CD4-positive, alpha-beta T cell treated with Interleukin-4 for 1 hour (primary cell): ENCODE results near the gene PROM1.
A peak's percentile ranks its signal among the peaks of the same experiment; 100 is the strongest.

Experiments
- DNase-seq, 2 donors: peaks; one replicate each; pipeline ENCODE4 v3.0.0-alpha.2; 2020 to 2022

PROM1 gene

GRCh38 chr4:16056681-16057385, 27.0 kb downstream of the PROM1 start:
- DNase-seq: no peak

- no peak for DNase-seq
Observed at GRCh38 chr4:16055873-16056272, 27.9 kb downstream of the PROM1 start.

GRCh38 chr4:16055471-16055870, 28.4 kb downstream of the PROM1 start:
- DNase-seq: no peak

DNA sequence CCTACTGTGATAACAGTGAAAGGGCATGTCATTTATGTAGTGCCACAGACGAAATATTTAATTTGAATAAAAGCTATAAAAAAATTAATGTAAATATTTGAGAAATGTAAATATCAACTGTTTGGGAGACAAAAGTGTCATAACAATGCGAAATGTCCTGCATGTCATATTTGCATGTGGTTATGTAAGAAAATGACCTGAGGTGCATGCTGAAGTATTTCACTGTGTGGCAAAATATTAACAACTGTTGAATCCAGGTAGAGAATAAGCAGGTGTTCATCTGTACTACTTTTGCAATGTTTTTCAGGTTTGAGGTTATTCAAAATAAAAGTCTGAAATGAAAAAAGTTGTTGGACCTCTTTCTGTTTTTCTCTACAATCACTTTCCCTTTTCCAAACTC, 30.9 kb downstream of the PROM1 start:
- no peak for DNase-seq

- DNase-seq: no peak
Observed at GRCh38 chr4:16051980-16052379, 31.8 kb downstream of the PROM1 start.

DNA sequence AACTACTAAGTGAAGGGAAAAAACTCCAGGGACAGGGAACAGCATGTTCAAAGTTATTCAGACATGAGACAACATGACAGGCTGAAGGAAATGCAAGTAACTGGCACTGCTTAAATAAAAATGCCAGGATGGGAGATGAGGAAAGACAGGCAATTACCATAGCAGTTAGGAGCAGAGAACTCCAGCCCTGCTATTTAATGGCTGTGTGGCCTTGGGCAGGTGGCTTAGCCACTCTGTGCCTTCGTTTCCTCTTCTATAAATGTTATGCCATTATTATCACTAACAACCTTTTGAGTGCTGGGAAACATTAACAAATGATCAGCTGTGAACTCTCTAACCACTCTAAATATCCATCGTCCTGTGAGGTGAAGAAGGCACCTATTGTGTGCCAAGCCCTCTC, 32.7 kb downstream of the PROM1 start:
- no peak for DNase-seq

DNA sequence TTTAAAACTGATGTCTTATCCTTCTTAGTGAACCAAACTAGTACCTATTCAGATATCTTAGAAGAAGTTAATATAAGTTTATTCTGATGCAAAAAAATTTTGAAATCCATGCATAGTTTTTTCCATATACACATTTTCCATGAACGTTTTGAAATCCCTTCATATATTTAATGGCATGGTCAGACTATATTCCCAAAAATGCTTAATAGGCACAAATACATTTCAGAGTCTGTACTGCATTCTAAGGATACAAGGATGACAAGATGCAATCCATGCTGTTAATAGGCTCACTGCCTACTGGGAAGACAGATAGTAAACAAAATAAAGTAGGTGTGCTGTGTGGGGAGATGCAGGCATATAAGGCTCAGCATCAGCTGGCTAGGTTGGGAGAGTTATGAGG, 33.2 kb downstream of the PROM1 start:
- DNase-seq: no peak

DNA sequence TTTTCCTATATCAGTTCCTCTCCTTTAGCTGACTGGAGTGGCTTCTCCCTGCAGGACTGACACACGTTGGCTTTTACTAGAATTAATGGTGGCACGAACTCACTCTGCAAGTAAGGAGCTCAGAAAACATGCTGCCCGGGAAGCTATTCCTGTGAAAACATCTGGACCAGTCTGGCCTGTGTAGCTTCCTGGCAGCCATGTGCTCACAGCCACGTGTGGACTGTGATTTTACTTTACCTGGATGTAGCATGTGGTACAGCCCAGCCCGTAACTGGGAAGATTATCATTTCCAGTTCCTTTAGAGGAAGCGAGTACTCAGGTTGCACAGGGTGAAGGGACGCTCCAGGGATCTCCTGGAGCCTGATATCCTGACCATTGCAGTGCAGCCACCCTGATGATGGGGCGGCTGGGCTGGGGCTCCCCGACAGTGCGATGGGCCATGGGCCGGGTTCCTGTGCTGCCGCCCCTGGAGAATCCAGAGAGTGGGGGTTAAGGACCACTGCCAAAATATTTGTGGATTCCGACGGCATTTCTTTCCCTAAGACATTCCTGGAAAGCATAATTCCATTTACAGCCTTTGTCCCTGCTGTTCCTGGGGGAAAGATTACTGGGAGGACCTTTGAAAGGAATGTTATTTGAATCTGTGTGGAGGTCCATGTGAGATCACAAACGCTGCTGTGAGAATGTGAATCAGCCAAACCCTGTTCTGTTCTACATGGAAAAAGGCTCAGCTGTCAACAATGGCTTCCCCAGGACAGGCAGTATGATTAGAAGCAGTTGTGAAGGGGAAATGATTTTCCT, 35.0 kb downstream of the PROM1 start:
- DNase-seq: no peak

GRCh38 chr4:16045687-16046086, 38.1 kb downstream of the PROM1 start:
- DNase-seq: no peak

GRCh38 chr4:16043642-16044498, 40.0 kb downstream of the PROM1 start:
- DNase-seq: no peak

GRCh38 chr4:16039139-16039538, 44.7 kb downstream of the PROM1 start:
- DNase-seq: no peak

DNA sequence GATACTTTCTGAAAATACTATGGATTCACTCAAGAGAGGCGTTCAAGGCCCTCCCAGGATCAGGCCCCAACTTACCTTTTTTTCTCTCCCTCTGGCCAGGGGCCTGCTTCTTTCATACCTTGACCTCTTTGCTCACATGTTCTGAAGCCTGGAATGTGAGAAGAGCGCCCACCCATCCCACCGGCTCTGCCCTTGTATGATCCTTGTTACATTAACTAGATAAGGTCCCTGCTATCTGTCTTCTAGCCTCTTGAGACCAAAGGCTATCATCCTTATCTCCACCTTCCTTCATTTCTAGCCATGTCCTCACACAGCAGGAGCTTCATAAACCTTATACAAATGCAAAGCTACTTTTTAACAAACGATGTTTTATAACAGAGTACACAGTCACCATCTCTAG, 45.9 kb downstream of the PROM1 start:
- DNase-seq: no peak

GRCh38 chr4:16035843-16036242, 48.0 kb downstream of the PROM1 start:
- no peak for DNase-seq

DNA sequence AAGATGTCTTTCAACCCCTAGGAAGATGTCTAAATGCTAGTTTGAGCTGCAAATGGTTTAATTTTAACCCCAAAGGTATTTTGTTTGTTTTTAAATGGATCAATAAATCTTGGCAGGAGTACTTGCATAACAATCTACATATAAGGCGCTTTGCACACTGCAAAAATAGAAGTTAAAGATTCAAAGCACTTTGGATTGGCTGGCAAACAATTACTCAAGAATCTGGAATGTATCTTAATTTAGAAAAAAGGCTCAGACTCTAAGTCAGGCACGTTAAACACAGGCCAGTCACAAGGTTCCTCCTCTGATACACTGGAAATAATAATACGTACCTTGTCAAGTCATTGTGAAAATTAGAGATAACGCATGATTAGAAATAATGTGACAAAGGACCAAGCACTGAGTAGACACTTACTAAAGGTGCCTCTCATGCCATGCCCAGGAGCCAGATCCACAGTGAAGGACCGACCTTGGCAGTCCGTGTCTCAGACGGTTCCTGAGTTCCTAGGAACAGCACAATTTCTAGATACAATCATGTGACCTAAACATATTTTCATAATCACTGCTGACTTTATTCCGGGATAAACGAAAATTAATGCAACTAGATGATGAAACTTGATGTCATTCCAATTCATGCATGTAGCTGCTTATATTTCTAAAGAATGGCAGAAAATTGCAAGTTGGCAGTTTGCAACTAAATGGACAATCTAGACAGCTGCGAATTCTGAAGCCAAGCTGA, 49.6 kb downstream of the PROM1 start:
- no peak for DNase-seq

- DNase-seq: no peak
Observed at GRCh38 chr4:16032396-16032770, 51.4 kb downstream of the PROM1 start.

DNA sequence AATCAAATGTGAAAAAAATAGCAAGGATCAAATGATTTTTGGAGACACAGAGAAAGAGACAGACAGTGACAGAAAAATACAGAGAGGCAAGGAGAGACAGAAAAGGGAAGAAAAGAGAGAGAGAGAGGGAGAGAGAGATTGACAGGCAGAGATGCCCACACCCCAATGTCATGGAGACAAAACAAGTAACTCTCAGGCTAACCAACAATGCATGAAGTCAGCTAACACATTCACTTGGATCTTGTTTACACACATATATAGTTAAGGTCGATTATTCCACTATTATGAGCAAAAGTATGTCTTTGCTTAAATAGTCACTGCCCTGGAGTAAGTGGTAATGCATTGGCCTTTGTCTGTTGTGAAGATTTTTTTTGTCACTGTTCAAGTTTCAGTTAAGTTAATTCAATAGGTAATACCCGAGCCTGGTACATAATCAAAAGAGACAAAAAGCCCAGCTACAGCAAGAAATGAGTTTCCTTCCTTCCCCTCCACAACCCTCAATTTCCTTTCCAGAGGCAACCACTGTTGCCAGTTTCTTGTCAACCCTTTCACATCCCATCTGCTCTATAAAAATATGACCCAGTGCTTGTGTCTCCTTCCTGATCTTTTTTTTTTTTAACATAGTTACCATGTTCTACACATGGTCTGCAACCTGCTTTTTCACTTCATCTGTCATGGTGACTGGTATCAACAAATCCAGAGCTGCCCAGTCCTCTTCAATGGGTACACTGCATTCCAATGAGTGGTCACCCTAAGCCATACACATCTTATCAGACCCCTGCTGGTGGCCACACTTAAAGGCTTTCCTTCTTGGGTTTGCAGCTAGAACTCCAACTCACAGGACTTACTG, 52.1 kb downstream of the PROM1 start:
- no peak for DNase-seq

DNA sequence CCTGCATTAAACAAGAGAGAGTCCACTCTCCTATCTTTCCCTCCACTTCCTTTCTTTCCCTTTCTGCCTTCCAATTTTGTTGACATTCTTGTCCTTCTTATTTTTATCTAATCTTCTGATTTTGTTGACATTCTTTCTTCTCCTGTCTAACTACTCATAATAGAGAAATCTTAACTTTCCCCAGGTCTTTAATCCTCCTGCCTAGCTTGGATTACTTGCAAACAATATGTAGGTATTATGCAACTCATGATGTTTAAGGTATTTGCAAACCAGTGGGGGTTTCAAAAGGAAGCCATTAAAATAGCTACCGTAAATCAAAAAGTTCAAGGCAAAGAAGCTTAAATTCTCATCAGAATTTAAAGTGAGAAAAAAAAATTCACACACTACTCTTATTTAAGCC, 53.9 kb downstream of the PROM1 start:
- DNase-seq: no peak

GRCh38 chr4:16029262-16029661, 54.6 kb downstream of the PROM1 start:
- no peak for DNase-seq

DNA sequence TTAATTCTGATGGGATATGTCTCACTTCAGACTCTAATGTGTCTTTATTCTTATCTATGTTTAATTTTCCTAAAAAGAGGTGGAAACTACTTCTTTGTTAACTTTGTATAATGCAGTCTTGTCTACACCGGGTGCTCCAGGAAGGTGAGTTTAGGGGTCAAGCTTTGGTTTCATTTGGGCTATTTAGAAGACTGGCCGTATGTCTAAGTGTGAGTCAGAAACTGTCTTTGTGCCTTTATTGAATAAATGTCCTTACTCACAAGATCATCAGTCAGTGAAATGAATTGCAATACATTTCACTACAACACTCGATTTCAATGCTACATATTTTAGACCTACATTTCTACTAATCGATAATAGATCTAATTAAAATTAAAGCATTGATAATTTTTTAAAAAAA, 56.2 kb downstream of the PROM1 start:
- DNase-seq: no peak

GRCh38 chr4:16027114-16027513, 56.7 kb downstream of the PROM1 start:
- DNase-seq: no peak

DNA sequence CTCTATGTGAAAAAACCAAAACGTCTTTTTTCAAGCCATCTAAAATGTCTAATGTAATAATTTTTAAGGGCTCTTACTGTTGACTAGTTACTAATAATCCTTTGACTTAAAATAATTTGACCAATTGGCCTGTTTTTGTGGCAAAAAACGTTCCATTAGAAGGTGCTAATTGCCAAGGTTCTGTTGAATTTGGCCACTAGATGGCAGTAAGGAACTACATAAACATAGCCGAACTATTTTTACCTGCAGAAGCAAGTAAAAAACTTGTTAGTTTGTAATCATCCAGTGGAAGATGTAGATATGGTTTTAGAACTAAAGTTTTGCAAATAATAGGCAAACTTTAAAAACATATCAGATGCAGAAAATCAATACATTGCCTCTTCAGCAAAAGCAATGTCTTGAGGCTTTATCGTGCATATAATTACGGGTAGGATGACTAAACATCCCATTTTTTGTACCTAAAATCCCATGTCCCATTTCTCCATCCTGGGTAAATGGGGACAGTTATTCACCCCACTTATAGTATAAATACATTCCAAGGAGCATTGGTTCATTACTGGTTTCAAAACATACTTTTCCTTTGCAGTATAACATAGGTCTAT, 57.6 kb downstream of the PROM1 start:
- DNase-seq: peak in 1 of 2 donors; percentile 62

DNA sequence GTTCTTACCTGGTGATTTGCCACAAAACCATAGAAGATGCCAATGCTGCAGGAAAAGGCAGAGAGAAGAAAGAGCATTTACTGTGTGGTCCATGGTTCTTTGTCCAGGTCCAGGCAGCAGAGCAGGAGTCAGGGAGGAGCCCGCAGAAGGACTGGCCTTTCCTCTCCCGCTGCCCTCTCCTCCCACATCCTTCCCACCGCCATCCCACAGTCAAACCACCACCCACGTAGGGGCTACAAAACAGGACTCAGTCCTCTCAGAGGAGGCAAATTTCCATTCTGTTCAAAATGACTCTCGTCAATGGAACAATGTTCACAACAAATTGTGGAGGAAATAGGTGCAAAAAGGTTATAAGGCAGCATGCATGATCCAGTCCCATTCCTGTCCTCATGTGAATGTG, 58.6 kb downstream of the PROM1 start:
- DNase-seq: no peak
